ENCODE measurements around the gene SLC10A7.

Gene SLC10A7

DNA sequence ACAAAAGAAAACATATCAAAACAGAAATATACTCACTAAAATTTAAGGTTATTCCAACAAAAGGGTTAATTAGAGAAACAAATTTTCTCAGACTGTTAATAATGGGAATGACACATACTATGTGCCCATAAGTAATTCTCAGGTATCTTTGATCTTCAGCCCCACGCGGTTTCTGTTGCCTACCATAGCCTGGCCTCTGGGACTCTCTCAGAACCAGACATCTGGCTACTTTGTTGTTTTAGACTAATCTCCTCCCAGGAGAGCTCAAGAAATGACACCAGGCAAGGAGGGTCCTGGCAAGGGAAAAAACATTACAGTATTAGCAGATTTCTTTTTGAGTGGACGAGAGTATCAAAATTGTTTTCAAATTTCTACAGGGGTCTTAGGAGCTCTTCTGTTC lies 43.7 kb downstream of the SLC10A7 start:
- DNase-seq: no peak
- peaks cover 29% of the 10 kb centered on the region for H3K36me3 Mint-ChIP-seq (ENCODE audit: low read depth)
- peaks cover 14% of the 10 kb centered on the region for H3K9me3 Mint-ChIP-seq
- H3K27ac Mint-ChIP-seq: no peak overlapping the region
- H3K4me3 Mint-ChIP-seq: no peak overlapping the region
- H3K4me1 Mint-ChIP-seq (ENCODE audit: low read depth): peaks cover 16% of the 10 kb centered on the region
- H3K27me3 Mint-ChIP-seq: no peaks in the 10 kb centered on the region

DNA sequence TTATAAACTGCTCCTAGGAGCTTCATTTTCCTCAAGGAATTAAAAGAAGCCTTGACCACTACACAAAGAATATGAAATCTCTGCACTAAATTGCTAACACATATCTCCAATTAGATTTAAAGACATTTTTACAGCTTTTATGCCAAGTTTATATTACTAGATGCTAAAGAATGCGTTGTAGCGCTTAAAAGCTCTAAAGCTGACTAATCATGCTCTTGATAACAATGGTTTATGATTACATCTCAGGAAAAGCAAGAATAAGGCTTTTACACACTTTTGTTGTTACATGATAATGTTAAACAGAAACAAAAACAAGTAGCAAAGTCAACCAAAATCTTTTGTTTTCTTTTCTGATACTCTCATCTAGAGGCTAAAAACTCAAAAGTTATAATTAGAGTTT lies 44.7 kb downstream of the SLC10A7 start:
- DNase-seq: no peak
- Mint-ChIP-seq H3K27ac (no peak overlapping the region), H3K27me3 (no peaks in the 10 kb centered on the region), H3K4me1 (ENCODE audit: low read depth) (peaks cover 16% of the 10 kb centered on the region), H3K9me3 (peaks cover 7% of the 10 kb centered on the region), H3K4me3 (no peak overlapping the region), H3K36me3 (ENCODE audit: low read depth) (peaks cover 19% of the 10 kb centered on the region)

DNA sequence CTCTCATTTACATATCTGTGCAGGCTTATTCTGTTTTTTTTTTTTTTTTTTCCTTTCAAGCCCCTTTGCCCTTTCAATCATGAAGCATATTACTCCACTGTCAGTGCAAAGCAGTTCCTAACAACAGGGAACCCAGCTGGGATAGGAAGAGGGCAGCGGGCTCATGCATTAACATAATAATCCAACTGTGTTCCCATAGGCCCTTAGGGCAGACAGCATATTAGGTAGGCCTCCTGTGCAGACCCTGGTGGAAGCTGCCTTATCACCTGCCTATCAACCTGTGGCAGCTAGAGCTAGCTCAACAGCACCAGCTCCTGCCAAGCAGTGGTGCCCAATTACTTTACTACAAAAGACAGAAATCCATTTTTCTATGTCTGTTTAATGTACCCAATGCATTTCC lies 49.3 kb downstream of the SLC10A7 start:
- no peak for DNase-seq
- Mint-ChIP-seq H3K9me3 (no peaks in the 10 kb centered on the region), H3K4me3 (no peak overlapping the region), H3K27ac (no peak overlapping the region), H3K36me3 (ENCODE audit: low read depth) (peaks cover 5% of the 10 kb centered on the region), H3K4me1 (ENCODE audit: low read depth) (peaks cover 7% of the 10 kb centered on the region), H3K27me3 (no peaks in the 10 kb centered on the region)

DNA sequence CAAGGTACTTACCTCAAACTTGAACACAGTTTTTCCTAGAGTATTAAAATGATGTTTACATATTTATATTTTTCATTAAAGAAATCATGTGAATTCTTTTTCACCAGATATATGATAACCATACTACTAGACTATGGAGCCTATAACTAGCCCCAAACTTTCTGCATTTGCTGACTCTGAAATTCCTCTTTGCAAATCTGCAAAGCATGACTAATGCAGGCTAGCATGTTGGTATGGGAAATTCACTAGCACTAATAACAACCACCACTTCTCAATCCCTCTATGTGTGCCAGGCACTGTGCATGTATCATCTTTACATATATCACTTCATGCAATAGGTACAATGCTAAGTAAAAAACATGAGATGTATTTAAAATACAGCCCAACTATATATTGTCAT lies 51.1 kb downstream of the SLC10A7 start:
- Mint-ChIP-seq H3K9me3 (no peaks in the 10 kb centered on the region), H3K4me3 (no peak overlapping the region), H3K36me3 (ENCODE audit: low read depth) (peaks cover 5% of the 10 kb centered on the region), H3K27me3 (no peaks in the 10 kb centered on the region), H3K27ac (no peak overlapping the region), H3K4me1 (ENCODE audit: low read depth) (peaks cover 17% of the 10 kb centered on the region)
- DNase-seq: no peak

DNA sequence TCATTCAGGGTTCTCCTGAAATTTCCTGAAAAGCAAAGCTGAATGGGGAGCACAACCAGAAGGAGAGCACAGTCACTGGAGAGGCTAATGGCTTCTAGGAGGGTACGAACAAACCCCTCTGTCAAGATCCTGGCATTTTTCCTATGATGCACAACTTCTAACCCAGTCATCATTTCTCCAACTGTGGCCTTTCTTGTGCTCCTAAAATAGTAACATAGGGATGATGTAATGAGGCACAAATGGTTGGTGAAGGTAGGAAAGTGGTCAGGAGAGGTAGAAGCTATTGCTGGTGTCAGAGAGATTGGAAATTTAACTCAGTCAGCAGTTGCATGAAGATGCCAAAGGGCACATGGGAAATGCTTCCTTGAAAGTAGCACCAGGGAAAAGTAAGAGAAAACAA lies 52.7 kb downstream of the SLC10A7 start:
- Mint-ChIP-seq H3K27ac (no peak overlapping the region), H3K27me3 (no peaks in the 10 kb centered on the region), H3K36me3 (ENCODE audit: low read depth) (peaks cover 5% of the 10 kb centered on the region), H3K4me1 (ENCODE audit: low read depth) (peaks cover 18% of the 10 kb centered on the region), H3K4me3 (no peak overlapping the region), H3K9me3 (no peaks in the 10 kb centered on the region)
- DNase-seq: no peak

DNA sequence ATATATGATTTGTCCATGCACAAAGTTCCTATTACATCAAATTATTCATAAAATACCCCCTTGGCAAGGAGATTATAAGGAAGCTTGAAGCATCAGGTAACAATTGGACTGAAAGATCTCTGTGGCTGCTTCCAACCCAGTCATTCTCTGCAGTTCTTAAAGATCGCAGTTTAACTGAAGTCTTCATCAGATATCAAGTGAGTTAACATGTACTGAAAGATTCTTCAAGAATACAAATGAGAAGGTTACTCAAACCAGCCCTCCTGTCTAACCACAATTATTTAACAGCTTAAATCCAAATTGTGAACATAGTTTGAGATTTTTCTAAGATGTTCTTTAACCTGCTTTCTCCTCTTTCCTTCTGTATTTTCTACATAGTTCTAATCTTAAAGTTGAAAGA lies 56.1 kb downstream of the SLC10A7 start:
- Mint-ChIP-seq H3K36me3 (ENCODE audit: low read depth) (peaks cover 5% of the 10 kb centered on the region), H3K27me3 (no peaks in the 10 kb centered on the region), H3K9me3 (no peaks in the 10 kb centered on the region), H3K4me3 (no peak overlapping the region), H3K4me1 (ENCODE audit: low read depth) (peaks cover 29% of the 10 kb centered on the region), H3K27ac (no peak overlapping the region)
- DNase-seq: no peak

DNA sequence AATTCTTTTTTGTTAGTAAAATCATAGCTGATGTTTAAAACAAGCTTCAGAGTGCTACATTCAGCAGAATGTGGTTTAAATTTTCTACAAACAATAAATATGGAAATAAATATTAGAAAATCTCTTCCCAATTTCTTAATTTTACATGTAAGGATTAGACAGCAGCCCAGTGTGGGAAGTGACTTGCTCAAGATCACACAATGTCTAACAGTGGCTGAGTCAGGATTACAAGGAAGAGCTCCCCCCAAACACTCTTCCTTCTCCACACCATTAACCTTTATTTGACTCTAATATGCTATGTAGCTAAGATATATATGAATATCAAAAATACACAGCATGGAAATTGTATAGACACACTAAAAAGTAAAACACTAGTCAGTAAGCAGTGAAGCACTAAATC lies 59.5 kb downstream of the SLC10A7 start:
- H3K27me3 Mint-ChIP-seq: no peaks in the 10 kb centered on the region
- H3K4me3 Mint-ChIP-seq: no peak overlapping the region
- H3K4me1 Mint-ChIP-seq (ENCODE audit: low read depth): peaks cover 50% of the 10 kb centered on the region
- H3K36me3 Mint-ChIP-seq (ENCODE audit: low read depth): peaks cover 13% of the 10 kb centered on the region
- no peak overlapping the region for H3K27ac Mint-ChIP-seq
- DNase-seq: no peak
- peaks cover 3% of the 10 kb centered on the region for H3K9me3 Mint-ChIP-seq

DNA sequence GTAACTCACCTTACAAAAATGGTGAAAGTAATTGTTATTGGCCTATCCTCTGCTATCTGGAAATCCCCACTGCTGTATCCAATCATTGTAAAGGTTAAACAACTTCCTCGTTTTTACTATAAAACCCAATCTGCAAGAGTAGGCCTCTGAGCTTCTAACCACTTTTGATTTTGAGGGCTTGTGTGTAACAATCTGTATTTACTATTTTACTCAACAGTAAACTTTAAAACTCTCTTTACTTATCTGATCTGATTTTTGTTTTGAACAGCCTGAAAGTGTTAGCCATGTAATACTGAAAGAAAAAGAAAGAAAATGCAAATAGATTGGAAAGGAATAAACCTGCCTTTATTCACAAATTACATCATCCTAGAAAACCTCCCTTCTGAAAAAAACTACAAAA lies 63.1 kb downstream of the SLC10A7 start:
- DNase-seq: no peak
- Mint-ChIP-seq H3K27ac (peak overlapping the region; percentile 83), H3K4me3 (peak overlapping the region; percentile 40), H3K4me1 (ENCODE audit: low read depth) (peaks cover 39% of the 10 kb centered on the region), H3K9me3 (peaks cover 3% of the 10 kb centered on the region), H3K27me3 (no peaks in the 10 kb centered on the region), H3K36me3 (ENCODE audit: low read depth) (peaks cover 13% of the 10 kb centered on the region)

DNA sequence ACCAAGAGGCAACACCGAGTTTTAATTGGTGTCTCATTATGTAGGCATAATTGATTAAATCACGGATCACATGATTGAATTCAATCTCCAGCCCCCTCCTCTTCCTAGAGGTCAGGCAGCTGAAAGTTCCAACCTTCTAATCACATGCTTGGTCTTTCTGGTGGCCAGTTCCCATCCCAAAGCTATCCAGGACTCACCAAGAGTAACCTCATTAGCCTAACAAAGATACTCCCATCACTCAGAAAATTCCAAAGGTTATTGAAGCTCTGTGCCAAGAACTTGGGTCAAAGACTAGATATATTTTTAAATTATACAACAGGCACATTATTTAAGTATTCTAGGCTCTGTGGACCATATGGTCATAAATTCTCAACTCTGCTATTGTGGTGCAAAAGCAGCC lies 65.1 kb downstream of the SLC10A7 start:
- peaks cover 40% of the 10 kb centered on the region for H3K4me1 Mint-ChIP-seq (ENCODE audit: low read depth)
- no peak for DNase-seq
- H3K4me3 Mint-ChIP-seq: no peak overlapping the region
- no peak overlapping the region for H3K27ac Mint-ChIP-seq
- peaks cover 14% of the 10 kb centered on the region for H3K36me3 Mint-ChIP-seq (ENCODE audit: low read depth)
- no peaks in the 10 kb centered on the region for H3K27me3 Mint-ChIP-seq
- H3K9me3 Mint-ChIP-seq: peaks cover 4% of the 10 kb centered on the region

DNA sequence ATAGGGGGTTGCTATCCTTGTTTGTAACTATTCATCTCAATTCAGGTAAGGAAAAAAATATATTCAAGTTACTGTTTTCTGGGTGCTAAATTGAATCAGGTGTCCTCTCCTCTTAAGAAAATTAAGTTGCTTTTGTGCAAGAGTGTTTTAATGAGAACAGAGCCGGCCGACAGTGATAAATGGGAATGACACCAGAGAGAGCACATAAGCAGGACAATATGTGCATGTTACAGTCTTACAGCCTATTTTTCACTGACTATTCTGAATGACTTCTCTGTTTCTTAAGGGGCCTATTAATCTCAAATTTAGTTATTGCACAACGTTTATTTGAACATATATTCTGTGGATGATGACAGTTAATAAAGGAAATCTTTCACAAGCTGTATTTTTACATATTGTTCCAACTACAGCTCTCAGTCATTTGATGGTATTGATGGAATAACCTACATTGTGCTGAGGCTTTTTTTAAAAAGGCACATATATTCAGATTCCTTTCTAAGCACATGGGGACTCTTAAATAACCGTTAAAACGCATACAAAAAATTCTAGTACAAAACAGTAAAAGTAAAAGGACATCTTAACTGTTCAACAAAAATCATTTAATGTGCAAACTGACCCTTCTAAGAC lies 68.4 kb downstream of the SLC10A7 start:
- H3K4me1 Mint-ChIP-seq (ENCODE audit: low read depth): peaks cover 47% of the 10 kb centered on the region
- no peak overlapping the region for H3K27ac Mint-ChIP-seq
- H3K36me3 Mint-ChIP-seq (ENCODE audit: low read depth): peaks cover 15% of the 10 kb centered on the region
- peaks cover 12% of the 10 kb centered on the region for H3K9me3 Mint-ChIP-seq
- H3K4me3 Mint-ChIP-seq: no peak overlapping the region
- DNase-seq: no peak
- no peaks in the 10 kb centered on the region for H3K27me3 Mint-ChIP-seq

DNA sequence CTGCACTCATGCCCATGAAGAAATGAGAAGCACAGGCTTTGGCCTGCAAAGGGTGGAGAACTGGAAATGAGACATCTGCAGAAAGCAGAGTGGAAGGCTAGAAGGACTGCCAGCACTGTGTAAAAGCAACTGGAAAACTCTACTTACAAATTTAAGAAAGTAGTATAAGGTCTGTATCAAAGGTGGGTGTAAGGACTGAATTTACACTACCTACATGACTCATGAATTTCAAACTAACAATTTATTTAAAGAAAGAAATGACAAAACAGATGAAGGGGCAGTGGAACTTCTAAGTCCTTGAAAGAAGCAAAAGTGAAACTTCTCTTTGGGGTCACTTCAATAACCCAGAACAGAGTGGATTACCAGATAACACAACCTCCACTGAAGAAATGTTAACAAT lies 71.2 kb downstream of the SLC10A7 start:
- H3K4me1 Mint-ChIP-seq (ENCODE audit: low read depth): peaks cover 36% of the 10 kb centered on the region
- H3K36me3 Mint-ChIP-seq (ENCODE audit: low read depth): peaks cover 21% of the 10 kb centered on the region
- peaks cover 15% of the 10 kb centered on the region for H3K9me3 Mint-ChIP-seq
- peak overlapping the region; percentile 39 for H3K4me3 Mint-ChIP-seq
- DNase-seq: no peak
- H3K27ac Mint-ChIP-seq: peak overlapping the region; percentile 83
- no peaks in the 10 kb centered on the region for H3K27me3 Mint-ChIP-seq

DNA sequence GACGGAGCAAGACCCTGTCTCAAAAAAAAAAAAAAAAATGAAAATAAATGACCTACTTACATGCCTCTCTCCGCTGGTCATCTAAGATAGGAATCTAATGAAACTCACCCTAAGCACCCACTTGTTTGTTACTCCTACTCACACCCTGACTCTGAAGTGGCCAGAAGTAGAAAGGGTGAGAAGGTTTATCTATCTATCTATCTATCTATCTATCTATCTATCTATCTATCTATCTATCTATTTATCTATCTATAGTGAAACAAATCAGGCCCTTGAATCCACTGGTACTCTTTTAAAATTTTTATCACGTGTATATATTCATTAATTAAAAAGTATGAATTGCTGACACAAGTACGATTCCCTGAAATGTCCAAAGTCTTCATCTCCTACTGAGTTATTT lies 75.2 kb downstream of the SLC10A7 start:
- H3K27me3 Mint-ChIP-seq: no peaks in the 10 kb centered on the region
- no peak overlapping the region for H3K4me3 Mint-ChIP-seq
- H3K9me3 Mint-ChIP-seq: peaks cover 12% of the 10 kb centered on the region
- no peak overlapping the region for H3K27ac Mint-ChIP-seq
- peaks cover 25% of the 10 kb centered on the region for H3K36me3 Mint-ChIP-seq (ENCODE audit: low read depth)
- H3K4me1 Mint-ChIP-seq (ENCODE audit: low read depth): peaks cover 31% of the 10 kb centered on the region
- DNase-seq: no peak

DNA sequence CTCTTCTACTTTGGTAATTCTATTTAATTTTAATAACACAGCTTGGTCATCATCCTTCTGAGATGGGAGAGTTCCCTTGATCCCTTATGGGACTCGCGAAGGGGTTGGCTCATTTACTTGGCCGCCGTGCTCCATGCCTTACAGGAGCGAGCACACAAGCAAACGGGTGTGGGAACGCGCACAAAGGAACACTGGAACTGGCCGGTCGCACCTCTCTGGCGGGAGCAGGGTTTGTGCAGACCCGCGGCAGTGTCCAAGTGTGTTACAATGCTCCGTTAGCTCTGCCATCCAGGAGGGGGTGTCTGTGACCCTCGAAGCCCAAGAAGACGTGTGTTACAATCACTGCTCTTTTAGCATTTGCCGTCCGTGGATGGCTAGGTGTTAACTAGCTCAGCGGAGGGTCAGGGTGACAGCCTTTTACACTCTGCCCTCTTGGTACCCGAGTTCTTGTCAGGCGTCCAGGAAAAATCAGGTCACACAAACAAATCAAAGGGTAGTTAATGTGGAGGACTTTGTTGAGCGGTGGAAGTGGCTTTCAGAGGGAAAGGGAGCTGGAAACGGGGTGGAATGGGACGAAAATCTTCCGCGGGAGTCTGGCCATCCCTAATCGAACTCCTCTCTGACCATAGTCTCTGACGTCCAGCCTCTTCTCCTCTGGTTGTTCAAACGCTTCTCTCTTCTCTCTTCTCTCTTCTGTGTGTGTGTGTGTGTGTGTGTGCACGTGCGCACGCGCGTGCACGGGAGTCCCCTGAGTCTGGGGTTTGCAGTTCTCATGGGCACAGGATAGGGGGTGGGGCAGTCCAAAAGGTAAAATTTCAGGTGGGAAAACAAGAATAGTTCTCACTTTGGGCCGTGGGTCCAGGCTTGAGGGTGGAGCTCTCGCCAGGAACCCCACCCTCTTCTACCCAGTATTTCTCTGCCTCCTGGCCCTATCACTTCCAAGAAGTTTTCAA lies 76.3 kb downstream of the SLC10A7 start:
- peaks cover 19% of the 10 kb centered on the region for H3K36me3 Mint-ChIP-seq (ENCODE audit: low read depth)
- H3K4me3 Mint-ChIP-seq: no peak overlapping the region
- peaks cover 4% of the 10 kb centered on the region for H3K9me3 Mint-ChIP-seq
- no peaks in the 10 kb centered on the region for H3K27me3 Mint-ChIP-seq
- peaks cover 20% of the 10 kb centered on the region for H3K4me1 Mint-ChIP-seq (ENCODE audit: low read depth)
- H3K27ac Mint-ChIP-seq: no peak overlapping the region
- no peak for DNase-seq

DNA sequence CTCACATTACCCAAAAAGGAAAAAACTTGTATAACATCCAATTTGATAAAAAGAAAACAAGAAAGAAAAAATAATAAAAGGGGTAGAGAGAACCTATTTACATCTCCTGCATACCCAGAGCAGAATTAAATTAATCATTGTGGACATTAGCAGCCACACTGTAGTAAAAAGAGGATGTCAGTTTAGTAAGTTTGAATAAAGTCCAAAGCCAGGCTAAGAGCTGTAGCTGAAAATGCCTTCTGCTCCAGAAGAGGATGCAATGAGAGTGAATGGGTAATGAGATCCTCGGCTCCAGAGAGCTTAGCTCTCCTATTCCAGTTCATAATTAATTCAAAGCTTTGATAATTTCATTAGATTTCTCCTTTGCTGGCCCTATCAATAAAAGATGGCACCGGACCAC lies 78.2 kb downstream of the SLC10A7 start:
- H3K27ac Mint-ChIP-seq: no peak overlapping the region
- no peaks in the 10 kb centered on the region for H3K27me3 Mint-ChIP-seq
- no peak for DNase-seq
- H3K4me3 Mint-ChIP-seq: no peak overlapping the region
- H3K9me3 Mint-ChIP-seq: peaks cover 4% of the 10 kb centered on the region
- H3K4me1 Mint-ChIP-seq (ENCODE audit: low read depth): peaks cover 5% of the 10 kb centered on the region
- H3K36me3 Mint-ChIP-seq (ENCODE audit: low read depth): peaks cover 19% of the 10 kb centered on the region

DNA sequence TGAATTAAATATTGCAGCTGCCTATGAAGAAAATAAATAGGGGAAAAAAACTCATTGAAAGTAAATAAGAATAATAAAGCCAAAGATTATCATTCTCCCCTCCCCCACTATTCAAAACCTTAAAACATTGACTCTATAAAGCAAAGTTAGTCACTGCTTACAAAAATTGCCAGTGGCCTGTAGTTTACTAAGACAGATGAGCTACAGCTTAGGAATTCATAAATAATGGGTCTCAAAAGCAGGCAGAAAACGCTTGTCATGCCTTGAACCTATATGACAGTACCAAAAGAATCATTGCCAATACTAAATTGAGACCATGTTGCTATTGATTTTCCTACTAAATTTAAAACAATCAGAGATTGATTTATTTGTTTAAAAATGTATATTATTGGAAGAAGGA lies 78.9 kb downstream of the SLC10A7 start:
- DNase-seq: no peak
- Mint-ChIP-seq H3K27ac (no peak overlapping the region), H3K27me3 (no peaks in the 10 kb centered on the region), H3K4me3 (no peak overlapping the region), H3K36me3 (ENCODE audit: low read depth) (peaks cover 19% of the 10 kb centered on the region), H3K9me3 (peaks cover 4% of the 10 kb centered on the region), H3K4me1 (ENCODE audit: low read depth) (peaks cover 11% of the 10 kb centered on the region)
